TTC549 (cell line): ENCODE data around the gene RAB3D.
A peak's percentile ranks its signal among the peaks of the same experiment; 100 is the strongest.
"Not testable (repeated sequence)": the region's sequence is repeated elsewhere in the genome, so short reads cannot be mapped to it uniquely, and the experiment has no call there.

Experiments used
- FAIRE-seq: peaks from 2 replicates; lab custom pipeline; 2012; peaks lifted over from hg19 to GRCh38; lab: Jason Lieb, UNC

The RAB3D gene

GRCh38 chr19:11365557-11366117, 26.2 kb upstream of the RAB3D start:
- FAIRE-seq = no peak

DNA sequence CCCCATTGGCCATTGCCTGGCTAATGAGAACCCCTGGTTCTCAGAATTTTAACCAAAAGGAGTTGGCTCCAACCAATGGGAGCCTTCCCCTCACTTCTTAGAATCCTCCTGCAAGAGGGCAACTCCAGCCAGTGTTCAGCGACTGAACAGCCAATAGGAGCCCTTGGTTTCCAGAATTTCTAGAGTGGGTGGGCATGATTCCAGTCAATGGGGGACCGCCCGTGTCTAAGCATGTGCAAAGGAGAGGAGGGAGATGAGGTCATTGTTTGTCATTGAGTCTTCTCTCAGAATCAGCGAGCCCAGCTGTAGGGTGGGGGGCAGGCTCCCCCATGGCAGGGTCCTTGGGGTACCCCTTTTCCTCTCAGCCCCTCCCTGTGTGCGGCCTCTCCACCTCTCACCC, 25.5 kb upstream of the RAB3D start:
- no peak for FAIRE-seq

DNA sequence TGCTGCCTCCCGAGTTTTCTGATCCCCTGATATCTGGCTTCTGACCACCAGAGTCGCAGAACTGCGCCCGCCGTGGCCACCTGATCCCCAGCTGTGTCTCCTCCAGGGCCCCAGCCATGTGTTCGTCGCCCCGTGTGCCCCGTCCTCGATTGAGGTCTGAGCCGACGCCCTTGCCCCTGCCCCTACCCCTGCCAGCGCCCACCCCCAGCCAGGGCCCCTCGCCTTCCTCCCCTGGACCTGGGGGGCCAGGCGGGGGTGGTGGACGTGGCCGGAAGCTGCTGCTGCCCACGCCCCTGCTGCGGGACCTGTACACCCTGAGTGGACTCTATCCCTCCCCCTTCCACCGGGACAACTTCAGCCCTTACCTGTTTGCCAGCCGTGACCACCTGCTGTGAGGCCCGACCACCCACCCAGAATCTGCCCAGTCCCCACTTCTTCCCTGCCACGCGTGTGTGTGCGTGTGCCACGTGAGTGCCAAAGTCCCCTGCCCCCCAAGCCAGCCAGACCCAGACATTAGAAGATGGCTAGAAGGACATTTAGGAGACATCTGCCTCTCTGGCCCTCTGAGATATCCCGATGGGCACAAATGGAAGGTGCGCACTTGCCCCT, 24.9 kb upstream of the RAB3D start:
- no peak for FAIRE-seq

DNA sequence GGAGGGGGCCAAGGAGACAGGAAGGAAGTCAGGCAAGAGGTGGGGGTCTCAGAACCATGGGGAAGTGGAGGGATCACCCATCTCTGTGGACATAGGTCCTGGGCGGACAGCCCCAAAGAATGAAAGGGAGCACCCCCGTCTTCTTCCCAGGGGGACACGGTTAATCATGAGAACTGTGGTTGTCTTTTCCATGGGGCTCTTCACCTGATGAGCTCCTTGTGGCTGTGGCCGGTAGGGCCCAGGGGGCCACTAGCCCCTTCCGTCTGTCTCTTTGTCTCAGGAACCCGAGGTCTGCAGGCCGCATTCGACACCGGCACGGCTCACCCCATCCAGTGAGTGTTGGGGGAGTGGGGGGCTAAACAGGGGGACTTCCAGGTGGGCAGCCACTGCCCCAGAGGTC, 24.4 kb upstream of the RAB3D start:
- FAIRE-seq = no peak

DNA sequence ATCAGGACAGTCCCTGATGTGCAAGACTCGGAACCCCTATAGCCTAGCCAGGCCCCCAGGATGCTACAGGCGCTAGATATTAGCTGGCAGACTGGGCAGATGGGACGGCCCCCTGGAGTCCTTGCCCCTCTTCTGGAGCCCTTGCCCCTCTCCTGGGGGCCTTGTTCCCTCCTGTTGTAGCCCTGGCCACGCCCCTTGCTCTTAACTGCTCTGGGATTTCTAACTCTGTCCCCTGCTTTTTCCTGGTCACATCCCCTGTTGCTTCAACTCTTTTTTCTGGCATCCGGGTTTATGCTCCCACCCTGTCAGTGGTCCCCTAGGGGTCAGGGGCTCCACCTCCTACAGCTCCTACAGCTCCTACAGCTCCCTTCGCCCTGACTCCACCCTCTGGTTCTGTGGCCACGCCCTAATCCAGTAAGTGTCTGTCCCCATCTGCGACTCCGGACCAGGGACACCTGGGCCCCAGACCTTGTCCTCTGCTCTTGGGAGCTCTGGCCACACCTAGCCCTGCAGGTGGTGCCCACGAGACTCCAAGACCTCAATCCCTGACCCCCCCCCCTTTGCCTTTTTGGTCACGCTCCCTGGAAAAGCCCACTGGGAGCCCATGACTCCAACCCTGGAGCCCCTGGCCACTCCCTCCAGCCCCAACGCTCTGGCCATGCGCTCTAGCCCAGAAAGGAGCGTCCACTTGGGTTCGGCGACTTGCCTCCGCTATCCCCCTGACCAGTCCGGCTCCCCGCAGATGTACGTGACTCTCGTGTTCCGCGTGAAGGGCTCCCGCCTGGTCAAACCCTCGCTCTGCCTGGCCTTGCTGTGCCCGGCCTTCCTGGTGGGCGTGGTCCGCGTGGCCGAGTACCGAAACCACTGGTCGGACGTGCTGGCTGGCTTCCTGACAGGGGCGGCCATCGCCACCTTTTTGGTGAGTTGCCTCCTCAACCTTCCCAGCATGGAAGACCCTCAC, 22.6 kb upstream of the RAB3D start:
- FAIRE-seq = no peak

DNA sequence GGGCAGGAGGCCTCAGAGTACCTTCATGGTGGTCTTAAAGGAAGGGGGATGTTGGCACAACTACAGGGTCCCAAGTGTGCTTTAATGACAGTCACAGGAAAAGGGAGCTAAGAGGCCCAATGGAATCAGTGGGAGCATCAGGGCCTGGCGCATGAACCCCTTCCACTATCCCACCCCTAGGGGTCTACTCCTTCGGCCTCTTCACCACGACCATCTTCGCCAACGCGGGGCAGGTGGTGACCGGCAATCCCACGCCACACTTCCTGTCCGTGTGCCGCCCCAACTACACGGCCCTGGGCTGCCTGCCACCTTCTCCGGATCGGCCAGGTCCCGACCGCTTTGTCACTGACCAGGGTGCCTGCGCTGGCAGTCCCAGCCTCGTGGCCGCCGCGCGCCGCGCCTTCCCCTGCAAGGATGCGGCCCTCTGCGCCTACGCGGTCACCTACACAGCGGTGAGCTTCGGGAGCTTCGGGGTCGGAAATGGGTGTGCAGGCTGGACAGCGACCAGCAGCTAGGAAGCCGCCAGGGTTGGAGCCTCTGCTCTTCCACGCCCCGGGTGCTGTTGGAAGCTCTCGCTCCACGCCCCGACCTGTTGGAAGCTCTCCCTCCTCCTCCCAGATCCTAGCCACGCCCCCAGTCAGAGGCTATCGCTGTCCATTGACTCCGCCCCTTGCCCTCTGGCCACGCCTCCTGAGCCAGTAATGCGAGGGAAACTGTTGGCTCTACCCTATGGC, 21.7 kb upstream of the RAB3D start:
- FAIRE-seq = no peak

GRCh38 chr19:11359421-11359820, 20.0 kb upstream of the RAB3D start:
- no peak for FAIRE-seq

DNA sequence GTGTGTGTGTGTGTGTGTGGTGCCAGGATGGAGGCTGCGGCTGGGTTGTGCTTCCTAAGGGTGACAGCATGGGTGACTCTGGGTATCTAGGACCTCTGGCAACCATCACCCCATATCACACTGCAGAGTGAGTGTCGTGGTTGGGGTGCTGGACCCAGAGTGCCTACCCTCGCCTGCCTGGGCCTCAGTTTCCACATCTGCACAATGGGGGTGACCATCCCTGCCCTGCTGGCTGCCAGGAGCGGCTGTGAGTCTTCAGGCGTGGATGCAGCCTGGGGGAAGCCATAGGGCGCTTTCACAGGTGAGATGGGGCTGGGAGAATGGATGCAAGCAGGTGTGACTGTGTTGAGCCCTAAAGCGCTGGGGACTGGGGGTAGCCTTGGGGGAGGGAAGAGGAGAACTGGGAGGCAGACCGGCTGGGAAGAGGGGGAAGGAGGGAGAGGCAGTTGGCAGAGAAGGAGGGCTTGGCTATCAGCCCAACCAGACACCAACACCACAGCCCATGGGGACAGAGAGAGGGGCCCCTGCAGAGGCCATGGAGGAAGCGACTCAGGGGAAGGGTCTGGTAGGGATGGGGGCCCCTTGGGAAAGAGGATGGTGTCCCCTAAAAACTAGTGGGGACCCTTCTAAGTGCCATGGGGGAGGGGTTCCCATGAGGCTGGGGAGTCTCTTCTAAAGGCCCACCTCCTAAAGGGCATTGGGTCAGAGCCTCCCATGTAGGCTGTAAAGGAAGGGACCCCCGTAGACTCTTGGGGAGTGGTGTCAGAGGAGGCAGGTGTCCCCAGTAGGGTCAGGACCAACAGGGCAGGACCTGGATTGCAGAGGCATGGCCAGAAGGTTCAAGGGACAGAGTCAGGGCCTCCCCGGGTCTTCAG, 17.5 kb upstream of the RAB3D start:
- no peak for FAIRE-seq

DNA sequence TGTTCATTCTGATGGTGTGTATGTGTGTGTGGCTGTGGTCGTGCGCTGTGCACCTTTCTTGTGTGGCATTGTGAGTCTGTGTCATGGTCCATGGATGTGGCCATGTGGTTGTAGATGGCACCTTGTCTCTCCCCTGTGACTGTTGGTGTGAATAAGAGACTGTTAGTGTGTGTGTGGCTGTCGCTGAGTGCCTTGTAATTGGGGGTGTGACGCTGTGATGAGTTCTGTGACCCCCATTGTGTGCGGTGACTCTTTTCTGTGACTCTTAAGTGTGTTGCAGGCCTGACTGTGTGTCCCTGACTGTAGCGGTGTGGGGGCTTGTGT, 16.6 kb upstream of the RAB3D start:
- no peak for FAIRE-seq

GRCh38 chr19:11355160-11356073, 16.0 kb upstream of the RAB3D start, which contains the start of gene PLPPR2:
TSS of gene PLPPR2 (plus strand) at chr19:11355432. CDS start at chr19:11357674, 2,242 bp downstream.
- peak; percentile 28 for FAIRE-seq

DNA sequence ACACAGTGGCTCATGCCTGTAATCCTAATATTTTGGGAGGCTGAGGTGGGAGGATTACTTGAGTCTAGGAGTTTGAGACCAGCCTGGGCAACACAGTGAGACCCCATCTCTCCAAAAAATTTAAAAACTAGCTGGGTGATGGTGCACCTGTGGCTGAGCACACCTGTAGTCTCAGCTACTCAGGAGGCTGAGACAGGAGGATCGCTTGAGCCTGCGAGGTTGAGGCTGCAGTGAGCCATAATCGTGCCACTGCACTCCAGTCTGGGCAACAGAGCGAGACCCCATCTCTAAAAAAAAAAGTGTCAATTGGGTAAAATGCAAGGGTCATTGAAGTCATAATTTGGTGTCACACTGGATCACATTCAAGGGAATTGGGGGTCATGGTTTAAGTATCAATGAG, 14.6 kb upstream of the RAB3D start:
- not testable (repeated sequence) for FAIRE-seq

DNA sequence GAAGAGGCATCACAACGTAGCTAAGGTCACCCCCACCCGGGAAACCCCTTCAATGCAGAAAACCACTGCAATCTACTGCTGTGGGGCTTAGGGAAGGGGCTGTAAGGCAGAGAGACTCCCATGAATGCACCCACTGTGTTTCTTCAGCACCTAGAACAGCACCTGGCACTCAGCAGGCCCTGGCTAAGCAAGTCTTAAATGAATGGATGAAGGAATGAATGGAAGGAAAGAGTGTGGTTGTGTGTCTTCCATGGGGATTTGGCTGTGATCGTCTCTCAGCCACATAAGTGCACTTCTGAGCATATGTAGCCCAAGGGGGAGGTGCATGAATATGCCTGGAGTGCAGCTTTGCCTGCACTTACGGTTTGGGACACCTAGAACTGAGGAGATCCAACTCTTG, 9.7 kb upstream of the RAB3D start:
- FAIRE-seq = no peak

- FAIRE-seq = no peak
These were observed 8.1 kb upstream of the RAB3D start for GRCh38 chr19:11347546-11348039.

- FAIRE-seq = peak; percentile 97
These were observed 6.9 kb upstream of the RAB3D start, which contains the start of the genes CCDC159 and TMEM205 for GRCh38 chr19:11346104-11346940. TSS of gene CCDC159 (plus strand) at chr19:11346519. CDS start at chr19:11346607, 88 bp downstream. TSS of gene TMEM205 (minus strand) at chr19:11346268. CDS start at chr19:11345619, 649 bp downstream.

DNA sequence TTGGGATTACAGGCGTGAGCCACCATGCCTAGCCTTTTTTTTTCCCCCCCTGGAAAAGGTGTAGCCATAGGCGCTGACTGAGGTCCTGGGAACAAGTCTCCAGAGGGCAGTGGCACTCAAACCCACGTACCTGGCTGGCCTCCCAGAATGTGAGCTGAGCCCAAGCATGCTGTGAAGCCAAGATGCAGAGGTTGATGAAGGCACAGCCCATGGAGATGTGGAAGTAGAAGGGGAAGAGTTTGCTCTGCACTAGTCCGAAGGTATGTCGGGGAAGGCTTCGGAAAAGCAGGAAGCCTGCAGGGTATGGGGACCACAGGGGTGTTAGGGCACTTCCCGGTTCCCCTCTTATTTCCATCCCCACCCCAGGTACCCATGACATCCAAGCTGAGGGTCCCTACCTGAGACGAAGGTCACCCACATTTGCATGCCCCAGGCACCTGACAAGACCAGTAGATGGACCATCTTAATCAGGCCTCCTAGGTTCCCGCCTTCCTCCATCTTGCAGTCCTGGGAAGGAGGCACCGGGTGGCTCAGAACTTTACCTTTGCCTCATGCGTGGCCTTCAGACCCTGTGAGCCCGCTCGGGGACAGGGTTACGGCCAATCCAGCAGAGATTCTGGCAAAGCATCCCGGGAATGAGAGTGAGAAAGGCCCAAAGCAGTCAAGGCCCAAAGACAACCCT, 5.8 kb upstream of the RAB3D start:
- FAIRE-seq = no peak

- FAIRE-seq = no peak
These were observed 3.0 kb upstream of the RAB3D start for GRCh38 chr19:11342429-11342828.

DNA sequence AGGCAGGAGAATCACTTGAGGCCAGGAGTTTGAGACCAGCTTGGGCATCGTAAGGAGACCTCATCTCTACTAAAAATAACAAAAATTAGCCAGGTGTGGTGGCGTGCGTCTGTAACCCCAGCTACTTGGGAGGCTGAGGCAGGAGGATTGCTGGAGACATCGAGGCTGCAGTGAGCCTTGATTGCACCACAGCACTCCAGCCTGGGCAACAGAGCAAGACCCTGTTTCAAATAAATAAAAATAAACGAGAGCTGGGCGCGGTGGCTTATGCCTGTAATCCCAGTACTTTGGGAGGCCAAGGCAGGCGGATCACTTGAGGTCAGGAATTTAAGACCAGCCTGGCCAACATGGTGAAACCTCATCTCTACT, 626 bp upstream of the RAB3D start:
- not testable (repeated sequence) for FAIRE-seq

- no peak for FAIRE-seq
These were observed 746 bp downstream of the RAB3D start for GRCh38 chr19:11338569-11339253.
